RCC 7860 (cell line): Measurements from ENCODE around the gene PLG.
"Not testable (repeated sequence)": the region's sequence is repeated elsewhere in the genome, so short reads cannot be mapped to it uniquely, and the experiment has no call there.

Experiments
- DNase-seq: peaks from one replicate; pipeline ENCODE4 v3.0.0-alpha.2; 2015; ENCODE audit warnings: low spot score
- FAIRE-seq: peaks from 2 replicates; lab custom pipeline; 2012; peaks lifted over from hg19 to GRCh38; lab: Jason Lieb, UNC

The PLG gene

DNA sequence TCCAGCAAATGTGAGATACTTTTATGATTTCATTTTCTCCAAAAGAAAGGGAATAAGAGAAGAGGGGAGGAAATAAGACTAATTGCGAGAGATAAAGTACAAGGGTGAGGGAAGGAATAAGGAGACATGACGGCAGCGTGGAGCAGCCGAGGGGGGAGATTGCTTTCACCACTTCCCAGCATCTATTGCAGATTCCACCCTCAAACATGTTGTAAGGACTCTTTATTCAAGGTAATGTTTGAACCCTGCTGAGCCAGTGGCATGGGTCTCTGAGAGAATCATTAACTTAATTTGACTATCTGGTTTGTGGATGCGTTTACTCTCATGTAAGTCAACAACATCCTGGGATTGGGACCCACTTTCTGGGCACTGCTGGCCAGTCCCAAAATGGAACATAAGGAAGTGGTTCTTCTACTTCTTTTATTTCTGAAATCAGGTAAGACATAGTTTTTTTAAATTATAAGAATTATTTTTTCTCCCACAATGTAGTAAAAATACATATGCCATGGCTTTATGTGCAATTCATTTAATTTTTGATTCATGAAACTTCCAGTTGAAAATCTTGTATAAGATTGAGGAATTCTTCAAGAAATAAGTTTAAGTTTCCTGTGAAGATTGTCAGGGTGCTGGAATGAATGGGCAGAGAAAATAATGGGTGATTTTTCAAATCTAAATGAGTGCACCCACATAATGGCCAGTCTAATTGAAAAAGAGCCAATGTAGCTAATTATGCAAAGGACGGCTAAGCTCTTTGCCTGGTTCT lies at the start of gene PLG:
PLG (plus strand) TSS at position 327 of the 763 bp plus-strand sequence; CDS start at position 388, 61 bp downstream.
- not testable (repeated sequence) for DNase-seq, FAIRE-seq

DNA sequence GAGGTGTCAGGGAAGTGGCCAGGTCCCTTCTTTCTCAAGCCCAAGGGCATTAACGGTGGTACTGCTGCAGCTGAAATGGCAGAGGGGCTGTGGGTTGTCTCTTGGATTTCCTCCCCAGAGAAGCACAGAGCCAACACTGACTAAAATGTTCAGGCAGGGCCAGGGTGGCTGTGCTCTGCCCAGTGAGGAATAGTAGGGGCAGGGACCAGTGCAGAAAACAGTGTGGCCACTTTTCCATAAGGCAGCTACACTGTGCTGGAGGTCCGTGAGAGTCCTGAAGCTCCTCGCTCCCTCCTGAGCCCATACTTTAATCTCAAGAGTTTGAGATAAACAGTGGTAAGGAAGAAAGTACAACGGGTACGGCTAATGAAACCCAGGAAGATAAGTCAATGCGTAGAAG lies 42.5 kb upstream of the PLG start:
- FAIRE-seq = no peak
- no peak for DNase-seq

DNA sequence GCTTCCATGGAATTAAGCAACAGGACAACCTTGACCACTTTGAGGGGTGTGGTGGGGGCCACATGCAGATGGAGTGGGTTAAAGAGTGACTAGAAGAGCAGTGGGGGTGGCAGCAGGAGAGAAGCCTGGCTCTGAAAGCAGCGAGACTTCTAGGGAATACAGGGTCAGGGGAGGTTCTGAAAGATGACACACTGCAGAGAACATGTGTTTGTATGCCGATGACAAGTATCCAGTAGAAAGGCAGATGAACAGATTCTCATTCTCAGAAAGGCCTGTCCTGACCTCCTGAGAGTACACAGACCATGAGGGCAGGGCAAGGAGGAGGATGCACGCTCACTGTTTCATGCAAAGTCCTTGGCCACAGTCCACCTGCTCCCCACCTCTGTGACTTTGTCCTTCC lies 40.8 kb upstream of the PLG start:
- DNase-seq (no peak), FAIRE-seq (no peak)

DNA sequence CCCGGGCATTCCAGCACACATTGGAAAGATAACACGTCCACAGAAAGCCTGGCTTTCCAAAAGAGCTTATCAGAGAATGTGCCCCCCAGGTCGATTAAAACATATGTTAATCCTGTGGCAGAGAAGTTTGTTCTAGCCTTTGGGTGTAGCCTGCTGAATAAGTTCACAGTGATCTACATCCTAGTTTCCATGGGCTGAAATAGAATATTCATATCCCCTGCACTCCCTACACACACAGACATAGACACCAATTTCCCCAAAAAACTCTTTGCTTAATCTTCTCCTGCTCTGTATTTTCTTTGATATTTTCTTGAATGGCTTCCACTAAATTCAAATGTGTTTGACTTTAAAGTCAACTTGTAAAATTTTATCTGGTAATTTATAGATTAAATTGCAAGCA lies 39.6 kb upstream of the PLG start:
- FAIRE-seq (no peak), DNase-seq (no peak)

DNA sequence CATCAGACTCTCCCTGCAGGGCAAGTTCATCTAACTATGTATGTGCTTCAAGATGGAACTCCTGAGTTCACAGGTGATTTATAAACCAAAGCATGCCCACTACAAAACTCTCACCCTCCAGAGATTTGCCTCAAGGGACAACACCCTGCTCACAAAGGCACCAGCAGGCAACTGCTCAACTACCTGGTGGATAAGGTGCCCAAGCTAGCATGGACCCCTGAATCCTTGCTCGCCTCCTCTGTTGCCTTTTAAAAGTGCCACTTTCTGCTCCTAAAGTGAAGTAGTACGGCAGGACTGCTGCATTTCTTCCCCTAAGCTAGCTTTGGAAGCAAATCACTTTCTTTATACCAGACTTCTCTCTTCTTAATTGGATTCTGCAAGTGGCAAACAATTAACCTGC lies 39.2 kb upstream of the PLG start:
- no peak for DNase-seq
- FAIRE-seq = no peak

DNA sequence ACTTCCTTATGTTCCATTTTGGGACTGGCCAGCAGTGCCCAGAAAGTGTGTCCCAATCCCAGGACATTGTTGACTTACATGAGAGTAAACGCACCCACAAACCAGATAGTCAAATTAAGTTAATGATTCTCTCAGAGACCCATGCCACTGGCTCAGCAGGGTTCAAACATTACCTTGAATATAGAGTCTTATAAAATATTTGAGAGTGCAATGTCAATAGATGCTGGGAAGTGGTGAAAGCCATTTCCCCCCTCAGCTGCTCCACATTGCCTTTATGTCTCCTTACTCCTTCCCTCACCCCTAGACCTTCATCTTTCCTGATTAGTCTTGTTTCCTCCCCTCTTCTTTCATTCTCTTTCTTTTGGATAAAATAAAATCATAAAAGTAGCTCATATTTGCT lies 37.8 kb upstream of the PLG start, which contains the start of gene LPA:
LPA (minus strand) TSS at position 78 of the 400 bp plus-strand sequence; CDS start at position 17, 61 bp downstream.
- DNase-seq, FAIRE-seq: not testable (repeated sequence)

DNA sequence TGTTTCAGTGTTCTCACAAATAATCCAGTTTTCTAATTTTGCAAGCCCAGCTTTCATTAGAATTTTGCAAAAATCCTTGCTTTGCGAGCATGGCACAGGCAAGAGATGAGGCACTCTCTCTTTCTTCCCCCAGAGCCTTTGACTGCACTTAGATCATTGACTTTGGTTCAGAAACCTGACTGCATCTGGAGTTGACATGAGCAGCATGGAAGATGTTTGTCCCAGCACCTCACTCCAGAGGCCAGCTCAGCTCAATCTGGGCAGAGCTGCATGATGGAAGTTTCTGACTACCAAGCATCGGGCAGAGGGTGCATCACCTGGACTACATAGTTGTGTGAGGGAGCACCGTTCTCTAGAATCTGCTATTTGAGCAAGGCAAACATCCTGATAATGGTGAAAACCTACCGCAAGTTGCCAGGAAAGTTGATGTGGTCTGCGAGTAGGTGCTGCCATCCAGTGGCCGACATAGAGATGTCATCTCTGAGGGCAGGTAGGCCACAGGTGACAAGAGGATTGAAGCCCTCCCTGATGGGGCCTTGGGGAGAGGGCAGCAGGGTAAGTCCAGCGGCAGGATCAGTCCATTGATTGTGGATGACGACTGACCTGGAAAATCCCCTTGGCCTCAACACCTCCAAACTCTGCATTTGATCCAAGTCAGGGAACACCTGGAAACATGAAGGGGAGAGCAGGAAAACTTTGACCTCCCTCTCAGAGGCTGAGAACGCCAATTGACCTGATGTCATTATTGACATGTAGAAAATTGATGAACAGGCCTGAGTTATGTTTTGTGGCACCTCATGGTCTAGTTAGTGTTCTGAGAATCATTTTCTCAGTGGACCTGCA lies 34.2 kb upstream of the PLG start:
- peak; percentile 7 for DNase-seq
- FAIRE-seq = no peak

DNA sequence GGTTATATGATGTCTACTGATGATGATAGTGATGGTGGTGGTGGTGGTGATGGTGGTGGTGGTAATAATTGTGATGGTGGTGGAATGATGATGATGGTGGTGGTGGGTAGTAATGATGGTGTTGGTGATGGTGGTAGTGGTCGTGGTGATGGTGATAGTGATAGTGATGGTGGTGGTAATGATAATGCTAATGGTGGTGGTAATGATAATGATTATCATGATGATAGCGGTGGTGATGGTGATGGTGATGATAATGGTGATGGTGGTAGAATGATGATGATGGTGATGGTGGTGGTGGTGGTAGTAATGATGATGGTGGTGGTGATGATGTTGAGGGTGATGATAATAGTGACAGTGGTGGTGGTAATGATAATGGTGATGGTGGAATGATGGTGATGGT lies 33.5 kb upstream of the PLG start:
- FAIRE-seq = no peak
- DNase-seq = no peak

DNA sequence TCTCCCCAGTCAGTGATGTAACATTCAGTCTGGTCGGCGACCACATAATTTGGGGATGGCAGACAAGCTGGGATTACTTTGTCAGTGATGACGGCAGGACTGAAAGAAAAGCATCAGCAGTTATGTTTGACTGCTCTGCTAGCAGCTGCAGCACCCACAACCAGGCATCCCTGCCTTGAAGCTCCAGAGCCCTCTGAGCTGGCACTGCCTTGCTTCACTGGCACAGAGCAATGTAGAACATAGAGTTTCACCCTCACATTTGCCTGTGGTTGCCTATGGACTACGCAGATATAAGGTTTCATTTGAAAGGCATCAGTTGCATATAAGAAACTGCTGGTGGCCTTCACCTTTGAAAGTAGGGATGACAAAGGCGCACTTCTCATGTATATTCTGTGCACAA lies 25.6 kb upstream of the PLG start:
- not testable (repeated sequence) for FAIRE-seq, DNase-seq

DNA sequence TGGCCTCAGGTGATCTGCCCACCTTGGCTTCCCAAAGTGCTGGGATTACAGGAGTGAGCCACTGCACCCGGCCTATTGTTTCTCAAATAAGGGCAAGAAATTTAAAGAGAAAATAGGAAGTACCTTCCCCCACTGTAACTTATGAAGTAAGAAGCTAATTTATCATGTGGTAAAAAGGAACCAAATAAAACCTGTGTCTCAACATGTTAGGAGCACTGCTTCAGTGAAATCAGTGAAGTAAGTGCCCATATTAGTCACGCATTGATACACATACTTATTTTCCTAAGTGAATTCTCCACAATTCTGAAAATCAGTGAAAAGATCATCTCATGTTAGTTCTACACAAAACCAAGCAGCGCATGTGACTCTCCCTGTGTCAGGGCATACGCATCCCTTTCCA lies 23.8 kb upstream of the PLG start:
- no peak for DNase-seq
- no peak for FAIRE-seq

DNA sequence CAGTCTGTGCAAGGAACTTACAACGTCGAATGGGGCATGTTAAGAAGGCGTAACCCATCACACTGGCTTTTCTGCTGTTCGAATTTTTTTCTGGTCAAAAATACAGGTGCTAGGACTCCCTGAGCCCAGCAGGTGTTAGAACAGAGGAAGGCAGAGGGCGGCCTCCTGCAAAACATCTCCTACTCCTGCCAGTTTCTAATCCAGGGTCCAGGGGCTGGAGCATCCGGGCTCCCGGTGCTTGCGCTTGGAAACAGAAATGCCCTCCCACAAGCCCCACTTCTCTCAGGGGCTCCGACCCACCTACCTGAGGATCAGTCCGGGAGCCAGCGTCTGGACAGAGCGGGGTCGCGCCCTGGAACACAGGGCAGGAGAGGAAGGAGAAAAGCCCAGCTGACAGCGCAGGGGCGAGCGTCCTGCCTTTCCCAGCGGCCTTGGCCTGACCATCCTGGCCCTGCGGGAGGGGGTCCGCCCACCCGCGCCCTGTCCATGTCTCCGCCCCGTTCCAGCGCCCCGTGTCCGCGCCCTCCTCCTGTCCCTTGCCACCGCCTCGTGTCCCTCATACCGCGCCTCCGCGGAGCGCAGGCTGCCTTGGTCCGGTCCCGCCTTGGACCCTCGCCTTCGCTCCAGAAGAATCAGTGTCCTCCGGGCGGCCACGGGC lies 23.2 kb upstream of the PLG start:
- no peak for FAIRE-seq
- DNase-seq = no peak

DNA sequence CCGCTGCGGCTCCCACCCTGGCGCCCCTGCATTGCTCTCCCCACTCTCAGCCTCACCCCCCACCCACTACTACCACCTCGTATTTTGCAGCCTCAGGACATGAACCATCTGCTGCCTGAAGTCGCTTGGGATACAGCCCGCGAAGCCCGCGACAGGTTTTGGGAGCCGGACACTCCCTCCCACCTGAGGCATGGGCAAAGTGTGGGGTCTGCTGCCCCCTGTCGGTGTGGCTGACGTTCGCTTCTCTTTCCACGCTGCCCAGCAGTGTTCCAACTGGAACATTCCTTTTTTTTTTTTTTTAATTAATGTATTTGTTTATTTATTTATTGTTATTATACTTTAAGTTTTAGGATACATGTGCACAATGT lies 22.7 kb upstream of the PLG start:
- no peak for DNase-seq
- no peak for FAIRE-seq

DNA sequence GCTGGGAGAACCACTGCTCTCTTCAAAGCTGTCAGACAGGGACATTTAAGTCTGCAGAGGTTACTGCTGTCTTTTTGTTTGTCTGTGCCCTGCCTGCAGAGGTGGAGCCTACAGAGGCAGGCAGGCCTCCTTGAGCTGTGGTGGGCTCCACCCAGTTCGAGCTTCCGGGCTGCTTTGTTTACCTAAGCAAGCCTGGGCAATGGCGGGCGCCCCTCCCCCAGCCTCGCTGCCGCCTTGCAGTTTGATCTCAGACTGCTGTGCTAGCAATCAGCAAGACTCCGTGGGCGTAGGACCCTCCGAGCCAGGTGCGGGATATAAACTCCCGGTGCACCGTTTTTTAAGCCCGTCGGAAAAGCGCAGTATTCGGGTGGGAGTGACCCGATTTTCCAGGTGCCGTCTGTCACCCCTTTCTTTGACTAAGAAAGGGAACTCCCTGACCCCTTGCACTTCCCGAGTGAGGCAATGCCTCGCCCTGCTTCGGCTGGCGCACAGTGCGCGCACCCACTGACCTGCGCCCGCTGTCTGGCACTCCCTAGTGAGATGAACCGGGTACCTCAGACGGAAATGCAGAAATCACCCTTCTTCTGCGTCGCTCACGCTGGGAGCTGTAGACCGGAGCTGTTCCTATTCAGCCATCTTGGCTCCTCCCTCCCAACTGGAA lies 16.8 kb upstream of the PLG start:
- FAIRE-seq, DNase-seq: not testable (repeated sequence)

DNA sequence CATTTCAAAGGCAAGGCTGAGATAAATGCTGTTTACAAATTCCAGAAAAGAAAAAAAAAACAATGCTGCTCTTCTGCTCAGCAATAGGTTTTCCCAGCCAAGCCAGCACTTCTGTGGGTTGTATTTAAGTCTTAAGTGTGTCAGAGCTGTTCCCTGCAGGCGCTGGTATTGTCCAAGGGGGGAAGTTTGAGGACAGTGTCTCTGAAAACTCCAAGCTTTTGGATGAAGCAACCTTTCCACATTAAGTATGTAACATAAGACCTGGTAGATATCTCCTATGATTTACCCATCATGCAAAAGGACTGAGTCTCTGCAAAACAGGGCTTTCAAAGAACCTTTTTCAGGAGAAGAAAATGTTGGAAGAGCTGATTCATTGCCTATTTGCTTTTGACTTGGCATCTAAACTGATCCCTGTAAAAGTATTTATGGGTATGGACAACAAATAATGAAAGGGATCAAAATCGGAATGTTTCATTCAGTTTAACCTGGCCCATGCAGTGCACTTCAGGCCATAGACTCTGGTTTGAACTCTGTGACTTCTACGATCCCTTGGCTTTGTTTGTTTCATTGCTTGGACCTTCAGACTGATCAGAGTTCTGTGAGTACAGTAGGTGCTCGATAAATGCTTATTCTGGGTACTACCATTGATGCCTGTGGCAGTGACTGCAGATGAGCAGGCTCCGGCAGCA lies 16.1 kb upstream of the PLG start:
- FAIRE-seq (no peak), DNase-seq (no peak)

DNA sequence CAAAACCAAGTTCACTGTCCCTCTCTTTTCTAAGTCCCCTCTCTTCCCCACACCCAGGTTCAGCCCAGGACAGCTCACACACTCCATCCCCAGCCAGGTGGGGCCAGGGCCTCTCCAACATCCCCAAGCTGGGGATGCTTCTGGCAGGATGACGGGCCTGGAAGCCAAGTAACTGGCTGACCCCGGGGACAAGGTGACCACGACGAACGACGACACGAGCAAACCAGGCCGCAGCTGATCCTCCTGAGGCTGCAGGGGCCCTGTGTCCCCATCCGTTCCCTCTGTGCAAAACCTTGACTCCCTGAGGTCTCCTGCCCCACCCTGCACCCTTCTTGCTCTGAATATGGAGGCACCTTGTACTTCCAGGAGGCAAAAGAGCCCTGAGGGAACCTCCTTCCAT lies 11.6 kb upstream of the PLG start:
- DNase-seq = no peak
- FAIRE-seq = no peak

DNA sequence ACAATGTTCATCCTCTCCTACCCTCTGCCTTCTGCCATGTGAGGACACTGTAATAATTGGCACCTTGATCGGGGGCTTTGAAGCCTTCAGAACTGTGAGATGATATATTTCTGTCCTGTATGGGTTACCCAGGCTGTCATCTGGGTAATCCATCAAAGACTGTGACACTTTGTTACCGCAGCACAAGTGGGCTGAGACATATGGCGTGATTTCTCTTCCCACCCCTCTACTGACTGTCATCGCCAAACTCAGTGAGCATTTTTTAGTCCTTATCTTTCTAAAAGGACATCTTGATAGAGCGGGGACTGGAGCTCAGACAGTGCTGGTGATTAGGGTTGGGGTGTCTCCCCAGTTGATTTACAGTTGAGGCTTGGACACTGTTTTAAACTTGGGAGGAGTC lies 10.4 kb upstream of the PLG start:
- no peak for DNase-seq
- no peak for FAIRE-seq

DNA sequence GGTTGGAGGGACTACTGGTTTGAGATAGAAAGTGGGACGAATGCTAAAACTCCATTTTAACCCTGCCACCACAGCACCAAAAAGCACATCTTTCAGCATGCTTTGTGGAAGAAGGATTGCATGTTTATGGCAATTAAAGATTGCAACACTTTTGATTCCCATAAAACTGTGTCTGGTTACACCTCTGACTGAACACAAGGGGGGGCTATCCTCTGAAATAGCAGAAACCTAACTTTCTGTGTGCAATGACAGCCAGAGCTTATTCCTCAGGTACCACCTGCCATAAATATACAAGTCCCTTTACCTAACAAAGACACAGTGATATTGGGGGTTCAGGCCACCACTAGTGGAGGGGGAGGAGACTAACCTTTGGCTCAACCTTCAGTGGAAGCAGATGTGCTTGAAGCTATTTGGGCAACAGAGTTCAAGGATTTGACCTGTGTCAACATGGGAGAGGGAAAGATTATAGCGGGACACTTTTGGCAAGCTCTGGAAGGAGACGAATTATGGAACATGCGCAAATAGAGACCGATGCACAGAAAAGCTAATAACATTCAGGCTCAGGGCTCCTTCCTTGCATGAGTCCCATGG lies 9.6 kb upstream of the PLG start:
- no peak for FAIRE-seq
- no peak for DNase-seq

DNA sequence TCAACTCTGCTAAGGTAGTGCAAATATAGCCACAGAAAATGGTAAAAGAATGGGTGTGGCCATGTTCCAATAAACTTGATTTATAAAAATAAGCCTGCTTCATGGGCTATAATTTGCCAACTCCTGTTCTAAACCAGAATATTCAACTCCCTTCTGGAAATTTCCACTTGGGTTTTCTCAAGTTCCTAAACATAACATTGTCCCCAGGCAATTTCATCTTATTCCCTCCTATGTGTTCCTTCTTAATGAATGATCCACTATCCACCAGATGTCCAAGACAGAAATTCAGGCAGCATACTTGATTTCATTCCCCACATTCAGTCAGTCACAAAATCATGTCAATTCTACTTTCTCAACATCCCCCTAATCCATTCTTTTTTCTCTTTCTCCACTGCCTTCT lies 7.0 kb upstream of the PLG start:
- FAIRE-seq, DNase-seq: not testable (repeated sequence)

DNA sequence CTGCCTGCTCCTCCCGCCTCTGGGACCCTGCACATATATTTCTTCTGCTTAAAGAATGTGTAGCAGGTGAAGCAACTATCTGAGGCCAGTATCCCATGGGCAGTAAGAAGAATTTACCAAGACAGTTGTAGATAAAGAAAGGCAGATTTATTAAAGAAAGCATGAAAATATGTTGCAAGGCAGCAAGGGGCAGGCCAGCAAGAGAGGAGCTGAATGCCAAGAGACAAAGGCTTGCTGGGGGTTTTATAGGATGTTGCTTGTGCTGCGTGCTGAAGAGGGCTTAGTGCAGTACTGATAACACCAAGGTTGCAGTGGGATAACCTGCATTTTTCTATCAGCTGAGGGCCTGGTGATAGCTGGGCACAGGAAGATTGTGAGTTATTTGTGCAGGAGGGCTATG lies 6.4 kb upstream of the PLG start:
- FAIRE-seq = not testable (repeated sequence)

DNA sequence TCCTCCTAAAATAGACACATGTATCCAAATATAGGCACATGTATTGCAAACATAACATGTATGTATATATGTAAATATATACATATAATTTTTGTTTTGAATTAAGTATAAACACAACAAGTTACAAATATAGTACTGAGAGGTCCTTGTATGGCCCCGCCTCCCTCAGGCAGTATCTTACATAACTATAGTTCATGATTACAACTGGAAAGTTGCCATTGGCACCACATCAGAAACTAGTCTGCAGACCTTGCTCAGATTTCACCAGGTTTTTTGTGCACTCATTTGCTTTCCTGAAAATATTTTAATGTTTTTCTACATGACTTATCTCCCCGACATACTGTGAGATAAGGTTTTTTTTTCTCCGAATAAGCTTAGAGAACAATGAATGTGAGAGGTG lies 5.2 kb upstream of the PLG start:
- DNase-seq, FAIRE-seq: not testable (repeated sequence)

More for the DNA sequence above, 6.4 kb upstream of the PLG start:
- DNase-seq = not testable (repeated sequence)
